Ascending aorta (tissue), 2 donors: Measurements from ENCODE around the gene TXNRD3. TPM values are rescaled to one million over a fixed set of nuclear protein-coding genes. Genes with fewer than 3 reads are reported as not detected.

Experiments used
- DNase-seq, 2 donors: peaks; one replicate each; pipeline ENCODE4 v3.0.0-alpha.2; 2019; ENCODE audit warnings: low spot score in 2 of 2
- H3K27ac ChIP-seq, 2 donors: fragments of 200-600 bp; sonication (generic); one replicate each; pipeline ENCODE4 v1.5.1; 2016 to 2017; ENCODE audit warnings: mild to moderate bottlenecking in 1 of 2
- H3K27me3 ChIP-seq: fragments of 200-600 bp; sonication (generic); one replicate; pipeline ENCODE4 v1.5.1; 2017
- H3K36me3 ChIP-seq, 2 donors: fragments of 200-600 bp; sonication (generic); one replicate each; pipeline ENCODE4 v1.5.1; 2016
- H3K4me1 ChIP-seq, 2 donors: fragments of 200-600 bp; sonication (generic); one replicate each; pipeline ENCODE4 v1.5.1; 2016 to 2017; ENCODE audit warnings: mild to moderate bottlenecking in 1 of 2
- H3K4me3 ChIP-seq, 2 donors: fragments of 200-600 bp; sonication (generic); one replicate each; pipeline ENCODE4 v1.5.1; 2016 to 2017; ENCODE audit warnings: mild to moderate bottlenecking in 1 of 2
- H3K9me3 ChIP-seq, 2 donors: fragments of 200-600 bp; sonication (generic); one replicate each; pipeline ENCODE4 v1.5.1; 2016
- CTCF ChIP-seq, 3 experiments: fragments of 200-600 bp in 2 of 3; fragments of 450-650 bp in 1 of 3; sonication (generic) in 2 of 3; IDR thresholded peaks; one replicate each; pipeline ENCODE4 v1.5.1; 2016 to 2019; ENCODE audit warnings: antibody characterized with exemption in 3 of 3, mild to moderate bottlenecking in 1 of 3, moderate library complexity in 1 of 3
- intact Hi-C: fragments of 100-400 bp; cut with DNase I; formaldehyde crosslinking; loops from one replicate; pipeline ENCODE4 v1.15.1; 2023
- total RNA-seq: library from RNA; depleted of rRNA; stranded (reverse); fragments of >200 nt; gene quantifications from one replicate; pipeline ENCODE4 v1.1.0, GENCODE V29; 2016

Gene TXNRD3
- total RNA-seq, 1 donor from 2014 or later, result 18.9 TPM

GRCh38 chr3:126568776-126569342 is 86.1 kb downstream of the TXNRD3 start:
- TF ChIP-seq CTCF (IDR thresholded peaks at IDR 0.05), result no peak
- Histone ChIP-seq H3K36me3 (no peaks in the 10 kb centered on the region), H3K9me3 (no peaks in the 10 kb centered on the region), H3K27me3 (no peaks in the 10 kb centered on the region), H3K27ac (no peak overlapping the region), H3K4me1 (no peaks in the 10 kb centered on the region), H3K4me3 (no peak overlapping the region)
- intact Hi-C loops, result no loop called here
- peak in 1 of 2 donors; percentile 25 for DNase-seq

- H3K27ac ChIP-seq, result no peak overlapping the region
- no peaks in the 10 kb centered on the region for H3K4me1 ChIP-seq
- H3K36me3 ChIP-seq, result no peaks in the 10 kb centered on the region
- no peak for TF ChIP-seq CTCF (IDR thresholded peaks at IDR 0.05)
- peaks cover 0 to 4% of the 10 kb centered on the region in 2 donors for H3K9me3 ChIP-seq
- no peak overlapping the region for H3K4me3 ChIP-seq
- H3K27me3 ChIP-seq, result no peaks in the 10 kb centered on the region
- DNase-seq, result peak in 1 of 2 donors; percentile 18
- intact Hi-C loops, result no loop called here
Measured at GRCh38 chr3:126567696-126568438, 87.1 kb downstream of the TXNRD3 start.

GRCh38 chr3:126562737-126563276 is 92.1 kb downstream of the TXNRD3 start:
- Histone ChIP-seq H3K4me1 (no peaks in the 10 kb centered on the region), H3K4me3 (no peak overlapping the region), H3K27me3 (no peaks in the 10 kb centered on the region), H3K27ac (no peak overlapping the region), H3K36me3 (no peaks in the 10 kb centered on the region), H3K9me3 (peaks cover 0 to 7% of the 10 kb centered on the region in 2 donors)
- intact Hi-C loops, result no loop called here
- TF ChIP-seq CTCF (IDR thresholded peaks at IDR 0.05), result no peak
- no peak for DNase-seq

GRCh38 chr3:126558336-126559071 is 96.4 kb downstream of the TXNRD3 start, which contains the start of gene C3orf22:
C3orf22 (minus strand) TSS chr3:126558932; CDS start chr3:126553390, 5,542 bp downstream.
- Histone ChIP-seq H3K27me3 (no peaks in the 10 kb centered on the region), H3K4me3 (no peak within 1 kb of the TSS), H3K4me1 (no peaks in the 10 kb centered on the region), H3K36me3 (no peaks in the 10 kb centered on the region), H3K27ac (no peak within 1 kb of the TSS), H3K9me3 (peaks cover 0 to 7% of the 10 kb centered on the region in 2 donors)
- intact Hi-C loops, result no loop called here
- TF ChIP-seq CTCF (IDR thresholded peaks at IDR 0.05), result no peak
- DNase-seq, result peak in 1 of 2 donors; percentile 50

GRCh38 chr3:126557761-126558160 is 97.2 kb downstream of the TXNRD3 start:
- H3K9me3 ChIP-seq, result peaks cover 0 to 2% of the 10 kb centered on the region in 2 donors
- TF ChIP-seq CTCF (IDR thresholded peaks at IDR 0.05), result no peak
- H3K27me3 ChIP-seq, result no peaks in the 10 kb centered on the region
- intact Hi-C loops, result no loop called here
- no peak overlapping the region for H3K27ac ChIP-seq
- no peaks in the 10 kb centered on the region for H3K36me3 ChIP-seq
- no peak overlapping the region for H3K4me3 ChIP-seq
- DNase-seq, result no peak
- no peaks in the 10 kb centered on the region for H3K4me1 ChIP-seq
